ENCODE data around the gene MCRIP1.

The MCRIP1 gene

DNA sequence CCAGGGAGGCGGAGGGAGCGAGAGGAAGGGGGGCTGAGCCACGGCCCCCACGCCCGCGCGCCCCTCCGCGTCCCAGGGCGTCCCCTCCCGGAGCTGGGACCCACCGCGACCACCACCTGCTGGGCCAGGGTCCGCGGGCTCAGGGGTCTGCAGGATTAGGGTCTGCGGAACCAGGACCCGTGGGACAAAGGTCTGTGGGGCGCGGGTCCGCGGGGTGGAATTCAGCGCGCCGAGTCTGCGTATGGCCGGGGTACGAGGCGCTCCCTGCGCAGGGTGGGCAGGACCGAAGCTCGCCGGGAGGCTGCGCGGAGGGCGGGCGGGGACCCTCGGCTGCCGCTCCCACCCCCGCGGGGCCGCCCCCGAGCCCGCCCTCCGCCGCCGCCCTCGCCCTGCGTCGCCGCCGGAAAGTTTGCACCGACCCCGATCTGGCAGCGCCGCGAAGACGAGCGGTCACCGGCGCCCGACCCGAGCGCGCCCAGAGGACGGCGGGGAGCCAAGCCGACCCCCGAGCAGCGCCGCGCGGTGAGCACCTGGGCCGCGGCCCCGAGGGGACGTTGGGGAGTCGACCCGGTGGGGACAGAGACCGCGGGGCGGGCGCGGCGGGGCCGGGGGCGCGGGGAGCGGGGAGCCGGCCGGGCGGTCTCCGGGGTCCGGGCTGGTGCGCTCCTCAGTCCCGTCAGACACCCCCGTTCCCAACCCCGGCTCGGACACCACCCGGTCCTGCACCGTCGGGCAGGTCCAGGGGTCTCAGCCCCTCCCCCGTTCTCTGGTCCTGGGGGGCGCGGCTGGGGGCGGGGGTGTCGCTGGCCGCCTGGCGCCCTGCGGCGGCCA, 29.1 kb downstream of the MCRIP1 start, which contains the start of gene GCGR:
Gene GCGR (plus strand): TSS at position 423 of the 831 bp plus-strand sequence. CDS start 4,869 bp downstream, outside the sequence.
- no peak for DNase-seq (ENCODE audit: low read depth)

DNA sequence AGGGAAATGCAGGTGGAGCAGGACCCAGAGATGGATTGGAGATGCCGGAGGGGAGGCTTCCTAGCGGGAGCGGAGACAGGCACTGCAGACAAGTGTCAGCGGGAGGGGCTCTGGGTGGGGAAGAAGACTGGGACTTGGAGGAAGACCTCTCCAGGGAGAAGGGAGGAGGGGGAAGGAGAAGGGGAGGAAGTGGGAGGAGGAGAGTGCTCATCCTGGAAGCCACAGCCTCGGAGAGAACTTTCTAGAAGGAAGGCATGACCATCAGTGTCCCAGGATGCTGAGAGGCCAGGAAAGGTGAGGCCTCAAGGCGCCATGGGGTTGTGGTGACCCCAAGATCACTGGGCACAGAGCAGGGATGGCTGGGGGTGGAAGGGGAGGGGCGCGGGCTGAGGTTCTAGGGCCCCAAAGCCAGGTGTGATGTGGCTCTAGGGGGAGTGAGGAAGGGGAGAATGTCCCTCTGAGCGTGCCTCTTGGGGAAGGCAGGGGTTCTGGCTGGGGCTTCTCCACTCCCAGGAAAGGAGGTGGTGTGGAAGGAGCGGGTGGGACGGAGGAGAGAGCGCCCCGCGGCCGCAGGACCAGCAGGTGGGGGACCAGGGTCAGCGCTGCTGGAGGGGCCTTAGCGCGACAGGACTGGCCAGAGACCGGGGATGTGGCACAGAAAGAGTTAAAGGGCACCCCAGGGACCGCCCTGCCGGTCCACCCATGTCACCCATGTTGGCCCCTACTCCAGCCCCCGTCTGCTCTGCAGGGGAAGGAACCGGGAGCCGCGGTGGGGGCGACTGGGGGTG, 30.0 kb downstream of the MCRIP1 start:
- DNase-seq (ENCODE audit: low read depth): no peak

GRCh38 chr17:81802048-81802758, 30.9 kb downstream of the MCRIP1 start:
- DNase-seq (ENCODE audit: low read depth): no peak

DNA sequence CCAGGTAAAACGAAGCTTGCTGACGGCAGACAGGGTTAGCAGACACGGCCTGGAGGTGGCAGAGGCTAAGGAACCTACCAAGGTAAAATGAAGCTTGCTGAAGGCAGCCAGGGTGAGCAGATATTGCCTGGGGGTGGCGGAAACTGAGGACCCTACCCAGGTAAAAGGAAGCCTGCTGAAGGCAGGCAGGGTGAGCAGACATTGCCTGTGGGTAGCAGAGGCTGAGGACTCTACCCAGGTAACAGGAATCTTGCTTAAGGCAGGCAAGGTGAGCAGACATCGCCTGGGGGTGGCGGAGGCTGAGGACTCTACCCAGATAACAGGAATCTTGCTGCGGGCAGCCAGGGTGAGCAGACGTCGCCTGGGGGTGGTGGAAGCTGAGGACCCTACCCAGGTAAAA, 31.8 kb downstream of the MCRIP1 start:
- DNase-seq (ENCODE audit: low read depth): no peak

GRCh38 chr17:81794509-81794908, 38.6 kb downstream of the MCRIP1 start:
- no peak for DNase-seq (ENCODE audit: low read depth)

DNA sequence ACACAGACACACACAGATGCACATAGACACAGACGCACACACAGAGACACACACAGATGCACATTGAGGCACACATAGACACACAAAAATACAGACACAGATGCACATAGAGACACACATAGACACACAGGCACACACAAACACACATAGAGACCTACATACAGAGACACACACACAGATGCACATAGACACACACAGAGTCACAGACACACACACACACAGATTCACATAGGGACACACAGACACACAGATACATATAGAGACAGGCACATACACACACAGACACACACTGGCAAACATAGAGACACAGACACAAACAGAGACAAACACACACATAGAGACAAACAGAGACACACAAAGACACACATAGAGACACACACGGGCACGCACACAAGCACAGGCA, 39.0 kb downstream of the MCRIP1 start:
- no peak for DNase-seq (ENCODE audit: low read depth)

GRCh38 chr17:81792675-81793615, 40.1 kb downstream of the MCRIP1 start:
- no peak for DNase-seq (ENCODE audit: low read depth)

Measured in fibroblast of the conjunctiva (primary cell).